HG02798 (cell line): Measurements from ENCODE around the gene KDELR3.
"Not testable (repeated sequence)": the region's sequence is repeated elsewhere in the genome, so short reads cannot be mapped to it uniquely, and the experiment has no call there.

Experiments
- ATAC-seq: cut with Tn5 transposase; IDR thresholded peaks from one replicate; pipeline ENCODE4 v1.9.1; 2021; ENCODE audit warnings: mild to moderate bottlenecking; ENCODE audit not compliant: unreplicated experiment, poor library complexity

KDELR3 gene

GRCh38 chr22:38455076-38455529, 12.8 kb upstream of the KDELR3 start, which contains the start of gene KCNJ4:
Gene KCNJ4, minus strand, starts transcription at chr22:38455199. Its CDS starts 27,067 bp downstream, at chr22:38428132.
- ATAC-seq, result no peak

- no peak for ATAC-seq
Observed at GRCh38 chr22:38455530-38456271, 12.2 kb upstream of the KDELR3 start.

GRCh38 chr22:38456272-38456835, 11.5 kb upstream of the KDELR3 start:
- ATAC-seq, result no peak

- ATAC-seq, result no peak
Observed at GRCh38 chr22:38456841-38457699, 10.8 kb upstream of the KDELR3 start.

- no peak for ATAC-seq
Observed at GRCh38 chr22:38460426-38460840, 7.5 kb upstream of the KDELR3 start.

GRCh38 chr22:38461057-38461413, 6.9 kb upstream of the KDELR3 start:
- ATAC-seq, result no peak

- no peak for ATAC-seq
Observed at GRCh38 chr22:38461414-38462081, 6.3 kb upstream of the KDELR3 start.

- ATAC-seq, result no peak
Observed at GRCh38 chr22:38462960-38463784, 4.7 kb upstream of the KDELR3 start.

- ATAC-seq, result no peak
Observed at GRCh38 chr22:38464992-38465672, 2.8 kb upstream of the KDELR3 start.

- no peak for ATAC-seq
Observed at GRCh38 chr22:38465673-38466490, 2.0 kb upstream of the KDELR3 start.

GRCh38 chr22:38467438-38467903, 425 bp upstream of the KDELR3 start:
- ATAC-seq, result no peak

GRCh38 chr22:38468443-38469305, 778 bp downstream of the KDELR3 start:
- ATAC-seq, result no peak

- no peak for ATAC-seq
Observed at GRCh38 chr22:38469306-38469781, 1.4 kb downstream of the KDELR3 start.

- ATAC-seq, result not testable (repeated sequence)
Observed at GRCh38 chr22:38470179-38470578, 2.3 kb downstream of the KDELR3 start.

- no peak for ATAC-seq
Observed at GRCh38 chr22:38471237-38471636, 3.3 kb downstream of the KDELR3 start.

GRCh38 chr22:38474003-38474607, 6.2 kb downstream of the KDELR3 start:
- no peak for ATAC-seq

- no peak for ATAC-seq
Observed at GRCh38 chr22:38477585-38477984, 9.7 kb downstream of the KDELR3 start.
